PC-9 (cell line): Measurements from ENCODE around the gene AGAP3.

Experiments
- EZH2 ChIP-seq: fragments of 200-600 bp; sonication (generic); IDR thresholded peaks from 2 replicates; pipeline ENCODE4 v1.8.0; 2017; ENCODE audit warnings: antibody characterized with exemption, low read depth
- TF ChIP-seq, protein P1 (sequence below): fragments of 200-600 bp; sonication (generic); conservative IDR thresholded peaks from 2 replicates; pipeline ENCODE4 v1.6.1; 2017; ENCODE audit warnings: mixed run types, antibody characterized with exemption, mild to moderate bottlenecking, moderate library complexity

- TF ChIP-seq, protein P1, sequence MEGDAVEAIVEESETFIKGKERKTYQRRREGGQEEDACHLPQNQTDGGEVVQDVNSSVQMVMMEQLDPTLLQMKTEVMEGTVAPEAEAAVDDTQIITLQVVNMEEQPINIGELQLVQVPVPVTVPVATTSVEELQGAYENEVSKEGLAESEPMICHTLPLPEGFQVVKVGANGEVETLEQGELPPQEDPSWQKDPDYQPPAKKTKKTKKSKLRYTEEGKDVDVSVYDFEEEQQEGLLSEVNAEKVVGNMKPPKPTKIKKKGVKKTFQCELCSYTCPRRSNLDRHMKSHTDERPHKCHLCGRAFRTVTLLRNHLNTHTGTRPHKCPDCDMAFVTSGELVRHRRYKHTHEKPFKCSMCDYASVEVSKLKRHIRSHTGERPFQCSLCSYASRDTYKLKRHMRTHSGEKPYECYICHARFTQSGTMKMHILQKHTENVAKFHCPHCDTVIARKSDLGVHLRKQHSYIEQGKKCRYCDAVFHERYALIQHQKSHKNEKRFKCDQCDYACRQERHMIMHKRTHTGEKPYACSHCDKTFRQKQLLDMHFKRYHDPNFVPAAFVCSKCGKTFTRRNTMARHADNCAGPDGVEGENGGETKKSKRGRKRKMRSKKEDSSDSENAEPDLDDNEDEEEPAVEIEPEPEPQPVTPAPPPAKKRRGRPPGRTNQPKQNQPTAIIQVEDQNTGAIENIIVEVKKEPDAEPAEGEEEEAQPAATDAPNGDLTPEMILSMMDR, result no peak
- TF ChIP-seq EZH2, result no peak
These were observed 2.0 kb downstream of the AGAP3 start for GRCh38 chr7:151088019-151088855.
